HG03095 (cell line): ENCODE results near the gene EML1.

Experiments
- ATAC-seq: cut with Tn5 transposase; IDR thresholded peaks from one replicate; pipeline ENCODE4 v1.9.1; 2021; ENCODE audit warnings: moderate library complexity; ENCODE audit not compliant: unreplicated experiment

The EML1 gene

DNA sequence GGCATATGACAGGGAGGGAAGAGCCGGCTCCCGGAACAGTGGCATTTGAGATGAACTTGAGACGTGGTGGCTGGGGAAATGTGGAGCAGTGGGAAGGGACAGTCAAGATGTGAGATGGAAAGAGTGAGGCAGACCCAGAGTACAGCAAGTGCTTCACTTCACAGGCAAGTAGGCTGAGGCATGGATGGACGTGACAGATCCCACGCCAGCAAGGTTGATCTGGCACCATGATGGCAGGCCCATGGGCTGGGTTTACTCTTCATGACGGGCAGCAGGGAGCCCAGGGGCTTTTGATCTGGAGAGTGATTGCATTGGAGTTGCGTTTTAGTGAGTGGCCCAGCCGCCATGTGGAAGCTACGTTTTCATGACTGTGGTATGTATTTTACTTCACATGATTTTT lies 17.9 kb upstream of the EML1 start:
- no peak for ATAC-seq

DNA sequence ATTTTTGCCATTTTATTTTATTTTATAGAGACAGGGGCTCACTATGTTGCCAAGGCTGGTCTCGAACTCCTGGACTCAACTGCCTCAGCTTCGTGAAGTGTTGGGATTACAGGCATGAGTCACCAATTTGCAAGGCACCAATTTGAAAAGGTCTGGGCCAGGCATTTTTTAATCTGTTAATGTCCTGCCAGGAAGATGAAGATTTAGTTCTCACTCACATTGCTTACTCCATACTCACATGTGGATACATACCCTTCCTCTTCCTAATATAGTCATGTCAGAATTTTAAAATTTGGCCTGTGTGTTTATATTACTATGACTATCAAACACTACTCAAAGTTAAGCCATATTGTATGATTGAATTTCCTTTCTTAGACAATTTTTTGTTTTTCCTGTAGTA lies 15.3 kb upstream of the EML1 start:
- no peak for ATAC-seq

DNA sequence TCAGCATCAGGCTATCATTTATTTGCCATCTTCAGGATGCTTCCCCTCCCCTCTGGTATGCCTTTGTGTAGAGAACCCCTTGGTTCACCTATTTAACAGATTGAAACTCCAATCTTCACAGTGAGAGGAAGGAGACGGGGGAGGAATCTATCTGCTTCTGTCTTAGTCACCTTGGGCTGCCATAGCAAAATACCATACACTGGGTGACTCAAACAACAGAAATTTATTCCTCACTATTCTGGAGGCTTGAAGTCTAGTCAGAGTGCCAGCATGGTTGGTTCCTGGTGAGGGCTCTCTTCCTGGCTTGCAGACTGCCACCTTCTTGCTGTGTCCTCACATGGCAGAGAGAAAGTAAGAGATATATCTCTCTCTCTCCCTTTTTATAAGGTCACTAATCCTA lies 13.5 kb upstream of the EML1 start:
- ATAC-seq = no peak

DNA sequence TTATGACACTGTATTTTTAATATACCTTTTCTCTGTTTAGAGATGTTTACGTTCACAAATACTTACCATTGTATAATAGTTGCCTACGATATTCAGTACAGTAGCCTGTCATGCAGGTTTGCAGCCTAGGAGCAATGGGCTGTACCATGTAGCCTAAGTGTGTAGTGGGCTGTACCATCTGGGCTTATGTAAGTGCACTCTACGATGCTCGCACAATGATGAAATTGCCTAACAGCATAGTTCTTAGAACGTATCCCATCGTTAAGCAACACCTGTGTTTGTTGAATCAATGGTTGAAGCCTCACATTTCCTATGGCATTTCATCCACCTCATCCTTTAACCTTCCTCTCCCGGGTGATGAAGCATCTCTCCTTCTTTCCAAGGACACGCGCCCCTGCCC lies 12.5 kb upstream of the EML1 start:
- ATAC-seq = no peak

GRCh38 chr14:99781091-99781490 lies 12.1 kb upstream of the EML1 start:
- no peak for ATAC-seq

GRCh38 chr14:99781853-99782610 lies 11.2 kb upstream of the EML1 start:
- ATAC-seq = no peak

GRCh38 chr14:99784508-99784907 lies 8.7 kb upstream of the EML1 start:
- no peak for ATAC-seq

DNA sequence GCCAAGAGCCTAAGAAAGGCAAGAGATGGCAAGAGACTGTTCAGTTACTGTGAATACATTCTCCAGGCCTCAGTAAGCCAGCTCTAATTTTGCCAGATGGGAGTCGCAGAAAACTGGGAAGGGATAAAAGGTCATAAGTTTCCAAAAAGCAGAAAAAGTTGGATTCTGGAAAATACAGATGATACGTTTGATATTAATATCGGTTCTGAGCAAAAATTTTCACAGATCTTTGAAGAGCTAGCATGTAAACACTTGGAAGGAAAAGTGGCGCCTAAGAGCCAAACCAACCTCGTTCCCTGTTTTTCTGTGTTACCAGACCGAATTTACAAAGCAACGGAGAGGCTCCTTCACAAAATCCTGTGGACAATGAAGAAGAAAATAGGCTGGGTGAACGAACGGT lies 7.8 kb upstream of the EML1 start:
- ATAC-seq = no peak

DNA sequence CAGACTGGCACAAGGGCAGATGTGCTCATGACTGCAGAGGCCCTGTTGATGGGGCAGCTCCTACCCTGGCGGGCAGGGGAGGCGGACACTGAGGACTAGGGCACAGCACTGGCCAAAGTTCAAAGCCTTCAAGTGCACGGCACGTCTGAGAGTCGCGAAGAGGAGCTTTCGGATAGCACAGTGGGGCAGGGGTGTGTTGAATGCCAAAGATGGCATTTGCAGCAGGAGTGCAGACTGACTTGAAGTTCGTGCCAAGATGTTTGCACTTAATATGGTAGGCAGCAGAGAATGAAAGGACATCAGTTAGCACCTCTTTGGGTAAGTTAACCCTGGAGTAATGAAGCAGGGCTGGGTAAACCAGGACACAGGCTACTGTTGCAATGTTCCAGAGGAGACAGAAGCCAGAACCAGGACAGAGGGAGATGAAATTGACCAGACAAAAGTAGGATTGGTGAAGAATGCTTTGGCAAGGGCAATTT lies 6.7 kb upstream of the EML1 start:
- no peak for ATAC-seq

GRCh38 chr14:99788713-99789112 lies 4.5 kb upstream of the EML1 start:
- ATAC-seq = no peak

DNA sequence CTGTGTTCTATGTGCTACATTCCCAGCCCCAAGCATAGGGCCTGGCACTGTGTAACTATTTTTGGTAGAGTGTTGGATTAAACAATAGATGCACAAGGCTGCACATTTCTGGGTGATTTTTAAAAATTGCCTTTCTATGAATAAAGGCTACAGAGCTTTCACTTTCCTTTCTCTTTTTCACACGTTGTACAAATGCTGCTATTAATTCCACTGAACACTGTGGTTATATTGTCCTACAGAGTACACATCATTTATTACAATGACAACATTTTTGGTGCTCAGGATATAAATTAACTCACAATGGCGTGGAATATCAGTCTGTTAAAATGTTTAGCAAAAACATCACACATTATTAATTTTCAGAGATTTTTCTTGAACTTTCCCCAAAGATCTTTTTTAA lies 3.6 kb upstream of the EML1 start:
- no peak for ATAC-seq

- no peak for ATAC-seq
These were observed 2.8 kb upstream of the EML1 start for GRCh38 chr14:99790201-99790977.

- no peak for ATAC-seq
These were observed 2.2 kb upstream of the EML1 start for GRCh38 chr14:99790978-99791376.

GRCh38 chr14:99791476-99792209 lies 1.6 kb upstream of the EML1 start:
- ATAC-seq = no peak

- ATAC-seq = no peak
These were observed 1.0 kb upstream of the EML1 start for GRCh38 chr14:99792210-99792535.

DNA sequence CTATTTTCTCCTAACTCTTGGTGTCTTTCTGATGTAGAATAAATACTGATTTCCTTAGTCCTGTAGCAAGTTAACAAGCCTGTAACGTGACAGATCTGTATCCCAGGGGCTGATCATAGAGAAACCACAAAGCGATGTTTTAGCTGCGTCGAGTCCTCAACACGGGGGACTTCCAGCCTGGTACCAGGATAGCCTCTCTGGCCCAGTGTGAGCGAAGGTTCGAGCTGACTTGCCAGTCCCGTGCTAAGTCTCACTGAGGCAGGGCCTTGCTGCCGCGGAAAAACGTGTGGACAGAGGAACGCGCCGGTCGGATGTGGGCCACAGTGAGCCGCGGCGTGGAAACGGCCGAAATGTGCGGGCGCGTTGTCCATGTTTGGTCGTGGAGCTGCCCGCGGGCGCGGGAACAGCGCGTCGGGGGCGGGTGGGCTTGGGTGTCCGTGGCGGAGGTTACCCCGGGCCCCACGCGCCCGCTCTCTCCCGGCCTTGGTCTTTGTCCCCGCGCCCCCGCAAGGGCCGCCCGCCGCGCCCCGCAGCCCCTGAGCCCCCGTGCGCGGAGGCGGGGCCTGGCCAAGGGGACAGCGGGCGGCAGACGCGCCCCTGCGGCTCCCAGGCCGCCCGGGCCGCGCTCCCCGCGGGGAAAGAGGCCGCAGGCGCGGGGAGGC lies 531 bp upstream of the EML1 start:
- no peak for ATAC-seq

- no peak for ATAC-seq
These were observed 1.1 kb downstream of the EML1 start for GRCh38 chr14:99794151-99794780.

DNA sequence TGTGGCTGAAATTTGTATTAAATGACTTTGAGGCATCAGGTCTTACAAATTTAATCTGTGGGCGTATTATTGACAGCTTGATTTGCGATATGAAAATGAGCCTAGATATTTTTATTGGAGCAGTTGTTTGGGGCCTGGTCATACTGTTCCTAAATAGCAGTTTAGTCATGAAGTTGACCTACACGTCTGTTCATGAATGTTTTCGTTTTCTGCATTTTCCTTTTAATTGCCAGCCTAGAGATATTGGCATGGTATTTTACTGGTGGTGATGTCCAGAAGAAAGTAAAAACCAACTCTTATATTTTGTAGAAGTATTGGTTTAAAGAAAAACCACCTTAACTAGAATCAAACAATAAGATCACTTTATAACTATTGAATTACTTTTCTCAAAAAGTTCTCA lies 1.8 kb downstream of the EML1 start:
- no peak for ATAC-seq

DNA sequence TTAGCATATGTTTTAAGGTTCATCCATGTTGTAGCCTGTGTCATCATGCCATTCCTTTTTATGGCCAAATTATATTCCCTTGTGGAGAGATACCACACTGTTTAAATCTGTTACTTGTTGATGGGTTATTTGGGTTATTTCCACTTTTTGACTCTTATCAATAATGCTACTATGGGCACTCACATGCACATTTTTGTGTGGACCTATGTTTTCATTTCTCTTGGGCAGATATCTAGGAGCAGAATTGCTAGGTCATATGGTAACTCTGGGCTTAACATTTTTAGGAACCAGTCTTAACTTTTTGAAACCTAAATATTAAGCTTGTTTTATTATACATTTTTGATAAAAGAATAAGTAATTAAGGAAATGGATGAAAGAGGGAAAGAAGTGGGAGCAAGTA lies 4.0 kb downstream of the EML1 start:
- no peak for ATAC-seq

DNA sequence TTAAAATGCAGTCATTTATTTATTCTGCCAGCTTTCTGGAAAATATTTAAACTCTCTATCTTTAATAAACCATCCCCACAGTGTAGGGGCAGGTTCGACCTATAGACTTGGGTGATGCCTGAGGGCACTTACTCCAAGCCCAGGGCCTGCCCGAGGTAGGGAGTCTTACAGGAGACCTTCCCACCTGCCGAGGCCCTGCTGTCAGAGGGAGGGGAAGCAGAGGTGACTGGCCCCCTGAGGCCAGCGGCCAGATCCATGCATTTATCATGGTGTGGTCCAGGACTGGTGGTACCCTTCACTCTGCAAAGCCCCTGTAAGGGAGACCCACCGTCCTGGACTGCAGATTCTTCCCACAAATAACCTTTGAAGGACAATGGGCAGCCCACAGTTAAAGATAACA lies 7.6 kb downstream of the EML1 start:
- no peak for ATAC-seq
